Left ventricle myocardium superior (tissue), 1 donor: ENCODE data around the gene UNC5B. TPM values are rescaled to one million over a fixed set of nuclear protein-coding genes. Genes with fewer than 3 reads are reported as not detected.

Source experiments
- ATAC-seq: fragments of 200-7000 bp; cut with Tn5 transposase; one replicate; pipeline ENCODE4 v1.9.1; 2020; ENCODE audit warnings: mild to moderate bottlenecking, moderate library complexity
- DNase-seq: peaks from one replicate; pipeline ENCODE4 v3.0.0-alpha.2; 2020
- intact Hi-C: fragments of 100-400 bp; cut with micrococcal nuclease; formaldehyde crosslinking; loops from one replicate; pipeline ENCODE4 v1.11.0; 2022
- total RNA-seq: library from RNA; stranded (reverse); fragmentation: NEBNext Ultra II Directional; extraction: Animal tissue kit (Norgen Biotek cat#: 25700); gene quantifications from one replicate; pipeline ENCODE4 v1.2.1, GENCODE V29; 2021
- donor health status: DM: no; HTN: yes; CAD: no; lungs with severe emphysema.

UNC5B gene
- total RNA-seq, 1 donor from 2014 or later: 12.8 TPM

GRCh38 chr10:71342573-71343391 is 130.4 kb downstream of the UNC5B start:
- no peak for ATAC-seq
- no peak for DNase-seq
- intact Hi-C loops: no loop called here

GRCh38 chr10:71343392-71343773 is 131.0 kb downstream of the UNC5B start:
- ATAC-seq (peak; percentile 62), DNase-seq (no peak)
- intact Hi-C loops: no loop called here

GRCh38 chr10:71344154-71344925 is 132.0 kb downstream of the UNC5B start:
- DNase-seq: no peak
- ATAC-seq: no peak
- intact Hi-C loops: no loop called here

GRCh38 chr10:71344993-71345480 is 132.7 kb downstream of the UNC5B start:
- intact Hi-C loops: no loop called here
- ATAC-seq (no peak), DNase-seq (no peak)

- no peak for DNase-seq
- intact Hi-C loops: no loop called here
- ATAC-seq: no peak
These were observed 133.3 kb downstream of the UNC5B start for GRCh38 chr10:71345694-71346093.

- intact Hi-C loops: no loop called here
- no peak for DNase-seq
- ATAC-seq: no peak
These were observed 134.4 kb downstream of the UNC5B start for GRCh38 chr10:71346731-71347130.

GRCh38 chr10:71347587-71348395 is 135.4 kb downstream of the UNC5B start:
- ATAC-seq: no peak
- DNase-seq: no peak
- intact Hi-C loops: no loop called here

GRCh38 chr10:71348850-71349249 is 136.5 kb downstream of the UNC5B start:
- DNase-seq: no peak
- intact Hi-C loops: no loop called here
- no peak for ATAC-seq

- no peak for ATAC-seq
- DNase-seq: no peak
- intact Hi-C loops: no loop called here
These were observed 137.0 kb downstream of the UNC5B start for GRCh38 chr10:71349406-71349805.

GRCh38 chr10:71351087-71351486 is 138.7 kb downstream of the UNC5B start:
- intact Hi-C loops: no loop called here
- no peak for DNase-seq
- no peak for ATAC-seq

- intact Hi-C loops: no loop called here
- ATAC-seq (peak; percentile 71), DNase-seq (peak; percentile 73)
These were observed 139.4 kb downstream of the UNC5B start for GRCh38 chr10:71351628-71352319.

Other genes starting within 250 kb of the UNC5B start
- gene SLC29A3, start 106.7 kb downstream of the UNC5B start, total RNA-seq: 2.0 TPM
- gene CDH23, start 184.3 kb downstream of the UNC5B start, total RNA-seq: 5.4 TPM